Measurements from ENCODE around the gene IL15RA. TPM values are rescaled to one million over a fixed set of nuclear protein-coding genes. Genes with fewer than 3 reads are reported as not detected.
"Not testable (repeated sequence)": the region's sequence is repeated elsewhere in the genome, so short reads cannot be mapped to it uniquely, and the experiment has no call there.

The IL15RA gene
- total RNA-seq, 1 donor from 2014 or later, result 9.6 TPM

GRCh38 chr10:5975641-5976473 is 1.5 kb downstream of the IL15RA start:
- ATAC-seq (peak; percentile 82), DNase-seq (ENCODE audit: low spot score) (no peak)
- intact Hi-C loops (cut with DNase I), result no loop called here

- no peak for ATAC-seq
- intact Hi-C loops (cut with DNase I), result no loop called here
- no peak for DNase-seq (ENCODE audit: low spot score)
Observed at GRCh38 chr10:5973069-5973468, 4.3 kb downstream of the IL15RA start.

- DNase-seq (ENCODE audit: low spot score) (no peak), ATAC-seq (no peak)
- intact Hi-C loops (cut with DNase I), result no loop called here
Observed at GRCh38 chr10:5971886-5972285, 5.5 kb downstream of the IL15RA start.

- intact Hi-C loops (cut with DNase I), result no loop called here
- ATAC-seq (no peak), DNase-seq (ENCODE audit: low spot score) (peak; percentile 39)
Observed at GRCh38 chr10:5971315-5971832, 6.0 kb downstream of the IL15RA start.

GRCh38 chr10:5970527-5970926 is 6.8 kb downstream of the IL15RA start:
- DNase-seq (ENCODE audit: low spot score) (no peak), ATAC-seq (no peak)
- intact Hi-C loops (cut with DNase I), result no loop called here

GRCh38 chr10:5970066-5970465 is 7.3 kb downstream of the IL15RA start:
- DNase-seq (ENCODE audit: low spot score) (no peak), ATAC-seq (no peak)
- intact Hi-C loops (cut with DNase I), result no loop called here

GRCh38 chr10:5968681-5969453 is 8.5 kb downstream of the IL15RA start:
- DNase-seq (ENCODE audit: low spot score), result peak; percentile 40
- intact Hi-C loops (cut with DNase I), result no loop called here

GRCh38 chr10:5968037-5968680 is 9.2 kb downstream of the IL15RA start:
- ATAC-seq (no peak), DNase-seq (ENCODE audit: low spot score) (peak; percentile 23)
- intact Hi-C loops (cut with DNase I), result no loop called here

More at GRCh38 chr10:5968681-5969453, 8.5 kb downstream of the IL15RA start:
- no peak for ATAC-seq

- ATAC-seq, result no peak
- peak; percentile 33 for DNase-seq (ENCODE audit: low spot score)
- intact Hi-C loops (cut with DNase I), result no loop called here
Observed at GRCh38 chr10:5965266-5965665, 12.1 kb downstream of the IL15RA start.

GRCh38 chr10:5964736-5965135 is 12.6 kb downstream of the IL15RA start:
- intact Hi-C loops (cut with DNase I), result no loop called here
- ATAC-seq, result no peak
- DNase-seq (ENCODE audit: low spot score), result peak; percentile 37

- peak; percentile 44 for DNase-seq (ENCODE audit: low spot score)
- intact Hi-C loops (cut with DNase I), result no loop called here
- ATAC-seq, result no peak
Observed at GRCh38 chr10:5963591-5963990, 13.8 kb downstream of the IL15RA start.

GRCh38 chr10:5963071-5963470 is 14.3 kb downstream of the IL15RA start:
- peak; percentile 35 for DNase-seq (ENCODE audit: low spot score)
- intact Hi-C loops (cut with DNase I), result no loop called here
- ATAC-seq, result no peak

- peak; percentile 46 for DNase-seq (ENCODE audit: low spot score)
- intact Hi-C loops (cut with DNase I); ATAC-seq: not testable (repeated sequence)
Observed at GRCh38 chr10:5962358-5962940, 14.9 kb downstream of the IL15RA start.

GRCh38 chr10:5961405-5962100 is 15.8 kb downstream of the IL15RA start:
- intact Hi-C loops (cut with DNase I), result no loop called here
- ATAC-seq, result no peak
- peak; percentile 36 for DNase-seq (ENCODE audit: low spot score)

- ATAC-seq; intact Hi-C loops (cut with DNase I): not testable (repeated sequence)
- DNase-seq (ENCODE audit: low spot score), result peak; percentile 17
Observed at GRCh38 chr10:5960973-5961275, 16.4 kb downstream of the IL15RA start.

GRCh38 chr10:5960070-5960972 is 17.0 kb downstream of the IL15RA start:
- intact Hi-C loops (cut with DNase I), result no loop called here
- no peak for ATAC-seq
- peak; percentile 41 for DNase-seq (ENCODE audit: low spot score)

GRCh38 chr10:5959581-5960069 is 17.7 kb downstream of the IL15RA start:
- no peak for ATAC-seq
- DNase-seq (ENCODE audit: low spot score), result peak; percentile 18
- intact Hi-C loops (cut with DNase I), result no loop called here

- intact Hi-C loops (cut with DNase I), result no loop called here
- DNase-seq (ENCODE audit: low spot score), result peak; percentile 14
Observed at GRCh38 chr10:5959142-5959541, 18.2 kb downstream of the IL15RA start.

More at GRCh38 chr10:5959142-5959541, 18.2 kb downstream of the IL15RA start:
- no peak for ATAC-seq
